ENCODE measurements around the gene C2CD2.

DNA sequence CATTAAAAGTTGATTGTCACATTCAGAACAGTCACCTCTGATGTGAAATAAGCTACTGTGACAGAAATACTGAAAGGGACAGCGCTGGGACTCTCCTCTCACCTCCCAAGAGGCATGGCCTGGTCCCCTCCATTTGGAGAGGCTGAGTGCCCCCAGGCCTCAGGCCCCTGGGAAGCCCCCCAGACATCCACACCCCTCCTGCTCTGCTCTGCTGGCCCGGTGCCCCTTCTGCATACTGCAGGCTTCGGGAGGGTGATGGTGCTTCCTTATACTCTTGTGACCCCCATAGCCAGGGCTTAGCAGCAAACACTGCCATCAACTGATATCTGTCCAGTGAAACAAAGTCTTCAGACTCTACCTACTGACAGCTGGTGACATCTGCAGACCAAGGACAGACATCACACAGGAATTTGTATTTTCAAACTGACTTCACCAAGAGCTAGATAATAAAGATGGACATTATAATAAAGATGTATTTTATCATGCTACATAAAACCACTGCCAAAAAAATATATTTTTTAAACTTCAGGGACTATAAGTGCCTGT, 36.9 kb downstream of the C2CD2 start:
- TF ChIP-seq, protein P1, sequence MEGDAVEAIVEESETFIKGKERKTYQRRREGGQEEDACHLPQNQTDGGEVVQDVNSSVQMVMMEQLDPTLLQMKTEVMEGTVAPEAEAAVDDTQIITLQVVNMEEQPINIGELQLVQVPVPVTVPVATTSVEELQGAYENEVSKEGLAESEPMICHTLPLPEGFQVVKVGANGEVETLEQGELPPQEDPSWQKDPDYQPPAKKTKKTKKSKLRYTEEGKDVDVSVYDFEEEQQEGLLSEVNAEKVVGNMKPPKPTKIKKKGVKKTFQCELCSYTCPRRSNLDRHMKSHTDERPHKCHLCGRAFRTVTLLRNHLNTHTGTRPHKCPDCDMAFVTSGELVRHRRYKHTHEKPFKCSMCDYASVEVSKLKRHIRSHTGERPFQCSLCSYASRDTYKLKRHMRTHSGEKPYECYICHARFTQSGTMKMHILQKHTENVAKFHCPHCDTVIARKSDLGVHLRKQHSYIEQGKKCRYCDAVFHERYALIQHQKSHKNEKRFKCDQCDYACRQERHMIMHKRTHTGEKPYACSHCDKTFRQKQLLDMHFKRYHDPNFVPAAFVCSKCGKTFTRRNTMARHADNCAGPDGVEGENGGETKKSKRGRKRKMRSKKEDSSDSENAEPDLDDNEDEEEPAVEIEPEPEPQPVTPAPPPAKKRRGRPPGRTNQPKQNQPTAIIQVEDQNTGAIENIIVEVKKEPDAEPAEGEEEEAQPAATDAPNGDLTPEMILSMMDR (conservative IDR thresholded peaks at IDR 0.05; ENCODE audit: low read depth, low read length) = no peak
- TF ChIP-seq EZH2 (IDR thresholded peaks at IDR 0.05; ENCODE audit: low read length, unreplicated experiment) = no peak

Measured in PC-3 (cell line).